Liver (tissue), 9 donors: Measurements from ENCODE around the gene MED22. TPM values are rescaled to one million over a fixed set of nuclear protein-coding genes. Genes with fewer than 3 reads are reported as not detected.

Source experiments
- DNase-seq: peaks from one replicate; pipeline ENCODE4 v3.0.0-alpha.2; 2017; ENCODE audit warnings: low spot score
- H3K27ac ChIP-seq, 2 donors: one replicate each; pipeline ENCODE4 v1.7.0; 2013; ENCODE audit warnings: inconsistent platforms in 2 of 2, low read length in 2 of 2, control low read depth in 1 of 2, low read depth in 1 of 2, mild to moderate bottlenecking in 1 of 2
- H3K27me3 ChIP-seq, 4 donors: one replicate each; pipeline versions ENCODE4 v1.6.1 to v1.7.0; 2013; ENCODE audit warnings: low read length in 3 of 4, inconsistent platforms in 1 of 4, mild to moderate bottlenecking in 1 of 4, moderate library complexity in 1 of 4; ENCODE audit not compliant: control insufficient read depth in 4 of 4, insufficient read depth in 4 of 4
- H3K36me3 ChIP-seq, 4 donors: one replicate each; pipeline versions ENCODE4 v1.6.1 to v1.7.0; 2013; ENCODE audit warnings: low read length in 3 of 4, mild to moderate bottlenecking in 3 of 4, low read depth in 1 of 4, moderate library complexity in 1 of 4; ENCODE audit not compliant: control insufficient read depth in 4 of 4, insufficient read depth in 3 of 4
- H3K4me1 ChIP-seq, 4 donors: one replicate each; pipeline versions ENCODE4 v1.6.1 to v1.7.0; 2013; ENCODE audit warnings: low read length in 3 of 4, mild to moderate bottlenecking in 3 of 4, moderate library complexity in 1 of 4; ENCODE audit not compliant: control insufficient read depth in 4 of 4, insufficient read depth in 4 of 4
- H3K4me3 ChIP-seq, 3 donors: one replicate each; pipeline versions ENCODE4 v1.6.1 to v1.7.0; 2013; ENCODE audit warnings: low read length in 3 of 3, control low read depth in 1 of 3, low read depth in 1 of 3, mild to moderate bottlenecking in 1 of 3
- H3K9ac ChIP-seq, 2 donors: one replicate each; pipeline ENCODE4 v1.7.0; 2013; ENCODE audit warnings: low read length in 2 of 2, mild to moderate bottlenecking in 2 of 2, moderate library complexity in 2 of 2, control low read depth in 1 of 2, low read depth in 1 of 2
- H3K9me3 ChIP-seq, 4 donors: one replicate each; pipeline versions ENCODE4 v1.6.1 to v1.7.0; 2013; ENCODE audit warnings: low read length in 3 of 4; ENCODE audit not compliant: control insufficient read depth in 4 of 4
- CTCF ChIP-seq: fragments of 150-350 bp; IDR thresholded peaks from 2 replicates; pipeline ENCODE4 v1.5.1; 2017; ENCODE audit warnings: improper control_type of control experiment, low read depth, low read length; ENCODE audit not compliant: missing input control
- EGR1 ChIP-seq, 2 donors: IDR thresholded peaks; 2 replicates each; pipeline ENCODE4 v1.6.1; 2016 to 2018; ENCODE audit warnings: antibody characterized with exemption in 2 of 2, low read depth in 2 of 2
- FOXA1 ChIP-seq: IDR thresholded peaks from 2 replicates; pipeline ENCODE4 v1.6.1; 2016; ENCODE audit warnings: antibody characterized with exemption
- FOXA2 ChIP-seq: IDR thresholded peaks from 2 replicates; pipeline ENCODE4 v1.6.1; 2016; ENCODE audit warnings: antibody characterized with exemption
- GABPA ChIP-seq, 2 donors: IDR thresholded peaks in 1 of 2; conservative IDR thresholded peaks in 1 of 2; 2 replicates each; pipeline ENCODE4 v1.6.1; 2016; ENCODE audit warnings: antibody characterized with exemption in 2 of 2, mild to moderate bottlenecking in 1 of 2, moderate library complexity in 1 of 2
- HNF4A ChIP-seq, 2 donors: conservative IDR thresholded peaks; 2 replicates each; pipeline ENCODE4 v1.6.1; 2016; ENCODE audit warnings: antibody characterized with exemption in 2 of 2, mild to moderate bottlenecking in 2 of 2
- HNF4G ChIP-seq: IDR thresholded peaks from 2 replicates; pipeline ENCODE4 v1.6.1; 2016; ENCODE audit warnings: antibody characterized with exemption
- JUND ChIP-seq, 2 donors: IDR thresholded peaks; 2 replicates each; pipeline ENCODE4 v1.6.1; 2016; ENCODE audit warnings: antibody characterized with exemption in 2 of 2
- NR2F2 ChIP-seq: IDR thresholded peaks from 2 replicates; pipeline ENCODE4 v1.6.1; 2016; ENCODE audit warnings: antibody characterized with exemption
- RAD21 ChIP-seq, 2 donors: IDR thresholded peaks; 2 replicates each; pipeline ENCODE4 v1.6.1; 2016; ENCODE audit warnings: antibody characterized with exemption in 2 of 2, mild to moderate bottlenecking in 2 of 2
- RXRA ChIP-seq, 2 donors: IDR thresholded peaks; 2 replicates each; pipeline ENCODE4 v1.6.1; 2017 to 2018; ENCODE audit warnings: antibody characterized with exemption in 2 of 2, mild to moderate bottlenecking in 1 of 2
- SP1 ChIP-seq: IDR thresholded peaks from 2 replicates; pipeline ENCODE4 v1.6.1; 2018; ENCODE audit warnings: antibody characterized with exemption, mild to moderate bottlenecking
- TAF1 ChIP-seq: conservative IDR thresholded peaks from 2 replicates; pipeline ENCODE4 v1.6.1; 2016; ENCODE audit warnings: antibody characterized with exemption, mild to moderate bottlenecking
- YY1 ChIP-seq: IDR thresholded peaks from 2 replicates; pipeline ENCODE4 v1.6.1; 2016; ENCODE audit warnings: antibody characterized with exemption, mild to moderate bottlenecking
- ZBTB33 ChIP-seq: IDR thresholded peaks from 2 replicates; pipeline ENCODE4 v1.6.1; 2016; ENCODE audit warnings: antibody characterized with exemption
- WGBS: extraction: QIAGEN DNeasy Blood & Tissue Kit; methylation state at CpG from one replicate; pipeline ENCODE4 v1.1.7; 2013; 5-methylcytosine and 5-hydroxymethylcytosine counted together
- polyA plus RNA-seq, 2 donors: library from polyadenylated mRNA; stranded (reverse) in 1 of 2; unstranded in 1 of 2; fragments of 200-250 nt in 1 of 2; fragments of >200 nt in 1 of 2; fragmentation: Nextera tagmentation in 1 of 2; extraction: Ambion mirVana in 1 of 2; gene quantifications; one replicate each; pipeline versions ENCODE4 v1.2.1 to v1.2.3, GENCODE V29; 2013 to 2015
- total RNA-seq, 2 donors: library from RNA; depleted of rRNA; stranded (reverse); fragments of >200 nt; gene quantifications; one replicate each; pipeline ENCODE4 v1.2.3, GENCODE V29; 2014
- TF ChIP-seq, protein P1 (sequence below): IDR thresholded peaks from 2 replicates; pipeline ENCODE4 v1.6.1; 2016; ENCODE audit warnings: antibody characterized with exemption, mild to moderate bottlenecking
- TF ChIP-seq, protein P2 (sequence below): IDR thresholded peaks from 2 replicates; pipeline ENCODE4 v1.6.1; 2016; ENCODE audit warnings: antibody characterized with exemption
- TF ChIP-seq, protein P3 (sequence below): IDR thresholded peaks from 2 replicates; pipeline ENCODE4 v1.6.1; 2016; ENCODE audit warnings: antibody characterized with exemption
- donor health status: healthy.
- donor health status: healthy.
- donor health status: healthy.
- donor health status: healthy.
- donor health status: healthy.

Gene MED22
- total and polyA plus RNA-seq, 4 donors: 3.1 to 10.3 (median 9.9) TPM

GRCh38 chr9:133389025-133389557 lies 41.2 kb upstream of the MED22 start:
- Histone ChIP-seq H3K27me3 (no peaks in the 10 kb centered on the region), H3K9ac (no peak overlapping the region), H3K36me3 (no peaks in the 10 kb centered on the region), H3K4me1 (no peaks in the 10 kb centered on the region), H3K27ac (no peak overlapping the region), H3K9me3 (no peaks in the 10 kb centered on the region), H3K4me3 (no peak overlapping the region)
- TF ChIP-seq SP1 (no peak), GABPA (IDR thresholded peaks at IDR 0.05 in 1 of 2, conservative IDR thresholded peaks at IDR 0.05 in 1 of 2) (no peak), NR2F2 (no peak), EGR1 (IDR thresholded peaks at IDR 0.05; ENCODE audit: low read depth in 2 of 2) (no peak), CTCF (no peak), HNF4A (conservative IDR thresholded peaks at IDR 0.05) (no peak), YY1 (no peak), RAD21 (IDR thresholded peaks at IDR 0.05) (no peak), FOXA1 (no peak), JUND (IDR thresholded peaks at IDR 0.05) (no peak), FOXA2 (no peak), HNF4G (no peak), ZBTB33 (no peak), TAF1 (no peak), RXRA (IDR thresholded peaks at IDR 0.05) (no peak)
- TF ChIP-seq, protein P1, sequence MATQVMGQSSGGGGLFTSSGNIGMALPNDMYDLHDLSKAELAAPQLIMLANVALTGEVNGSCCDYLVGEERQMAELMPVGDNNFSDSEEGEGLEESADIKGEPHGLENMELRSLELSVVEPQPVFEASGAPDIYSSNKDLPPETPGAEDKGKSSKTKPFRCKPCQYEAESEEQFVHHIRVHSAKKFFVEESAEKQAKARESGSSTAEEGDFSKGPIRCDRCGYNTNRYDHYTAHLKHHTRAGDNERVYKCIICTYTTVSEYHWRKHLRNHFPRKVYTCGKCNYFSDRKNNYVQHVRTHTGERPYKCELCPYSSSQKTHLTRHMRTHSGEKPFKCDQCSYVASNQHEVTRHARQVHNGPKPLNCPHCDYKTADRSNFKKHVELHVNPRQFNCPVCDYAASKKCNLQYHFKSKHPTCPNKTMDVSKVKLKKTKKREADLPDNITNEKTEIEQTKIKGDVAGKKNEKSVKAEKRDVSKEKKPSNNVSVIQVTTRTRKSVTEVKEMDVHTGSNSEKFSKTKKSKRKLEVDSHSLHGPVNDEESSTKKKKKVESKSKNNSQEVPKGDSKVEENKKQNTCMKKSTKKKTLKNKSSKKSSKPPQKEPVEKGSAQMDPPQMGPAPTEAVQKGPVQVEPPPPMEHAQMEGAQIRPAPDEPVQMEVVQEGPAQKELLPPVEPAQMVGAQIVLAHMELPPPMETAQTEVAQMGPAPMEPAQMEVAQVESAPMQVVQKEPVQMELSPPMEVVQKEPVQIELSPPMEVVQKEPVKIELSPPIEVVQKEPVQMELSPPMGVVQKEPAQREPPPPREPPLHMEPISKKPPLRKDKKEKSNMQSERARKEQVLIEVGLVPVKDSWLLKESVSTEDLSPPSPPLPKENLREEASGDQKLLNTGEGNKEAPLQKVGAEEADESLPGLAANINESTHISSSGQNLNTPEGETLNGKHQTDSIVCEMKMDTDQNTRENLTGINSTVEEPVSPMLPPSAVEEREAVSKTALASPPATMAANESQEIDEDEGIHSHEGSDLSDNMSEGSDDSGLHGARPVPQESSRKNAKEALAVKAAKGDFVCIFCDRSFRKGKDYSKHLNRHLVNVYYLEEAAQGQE: no peak
- TF ChIP-seq, protein P2, sequence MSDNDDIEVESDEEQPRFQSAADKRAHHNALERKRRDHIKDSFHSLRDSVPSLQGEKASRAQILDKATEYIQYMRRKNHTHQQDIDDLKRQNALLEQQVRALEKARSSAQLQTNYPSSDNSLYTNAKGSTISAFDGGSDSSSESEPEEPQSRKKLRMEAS: no peak
- TF ChIP-seq, protein P3, sequence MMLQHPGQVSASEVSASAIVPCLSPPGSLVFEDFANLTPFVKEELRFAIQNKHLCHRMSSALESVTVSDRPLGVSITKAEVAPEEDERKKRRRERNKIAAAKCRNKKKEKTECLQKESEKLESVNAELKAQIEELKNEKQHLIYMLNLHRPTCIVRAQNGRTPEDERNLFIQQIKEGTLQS: no peak
- WGBS: 95% methylated on average over 12 of the region's 12 CpGs
- DNase-seq: no peak
